Loucy (cell line): ENCODE measurements around the gene EPB41L1.

Experiments used
- H2AFZ ChIP-seq: fragments of 200-600 bp; sonication (generic); 2 replicates; pipeline ENCODE4 v1.6.0; 2016; ENCODE audit warnings: antibody characterized with exemption, mild to moderate bottlenecking, low read length, moderate library complexity
- H3F3A ChIP-seq: fragments of 200-600 bp; 2 replicates; pipeline ENCODE4 v1.6.0; 2016; ENCODE audit warnings: antibody characterized with exemption, low read depth, mild to moderate bottlenecking
- H3K27me3 ChIP-seq: fragments of 200-600 bp; sonication (generic); 2 replicates; pipeline ENCODE4 v1.6.1; 2014; ENCODE audit warnings: low read length, mild to moderate bottlenecking; ENCODE audit not compliant: insufficient read depth, poor library complexity, severe bottlenecking
- H3K36me3 ChIP-seq: fragments of 200-600 bp; sonication (generic); 2 replicates; pipeline ENCODE4 v1.6.1; 2016; ENCODE audit warnings: low read length; ENCODE audit not compliant: insufficient read depth
- H3K4me1 ChIP-seq: fragments of 200-600 bp; sonication (generic); 2 replicates; pipeline ENCODE4 v1.5.1; 2014; ENCODE audit warnings: low read length, mild to moderate bottlenecking; ENCODE audit not compliant: insufficient read depth, poor library complexity, severe bottlenecking
- H3K4me2 ChIP-seq: fragments of 200-600 bp; sonication (generic); 2 replicates; pipeline ENCODE4 v1.6.0; 2014; ENCODE audit warnings: antibody characterized with exemption, low read length, low read depth, mild to moderate bottlenecking; ENCODE audit not compliant: poor library complexity, severe bottlenecking
- H3K4me3 ChIP-seq: fragments of 200-600 bp; sonication (generic); 2 replicates; pipeline ENCODE4 v1.5.1; 2014; ENCODE audit warnings: low read length, mild to moderate bottlenecking, mixed read lengths; ENCODE audit not compliant: poor library complexity, severe bottlenecking
- H3K79me2 ChIP-seq: fragments of 200-600 bp; sonication (generic); 2 replicates; pipeline ENCODE4 v1.6.1; 2014; ENCODE audit warnings: low read length; ENCODE audit not compliant: insufficient read depth
- H3K9ac ChIP-seq: fragments of 200-600 bp; sonication (generic); 2 replicates; pipeline ENCODE4 v1.6.0; 2014; ENCODE audit warnings: mild to moderate bottlenecking, low read depth, low read length, moderate library complexity; ENCODE audit not compliant: poor library complexity, severe bottlenecking
- H3K9me2 ChIP-seq: fragments of 200-600 bp; sonication (generic); replicated peaks from 2 replicates; pipeline ENCODE4 v1.6.1; 2016; ENCODE audit warnings: low read depth, low read length, mixed read lengths
- H3K9me3 ChIP-seq: fragments of 200-600 bp; sonication (generic); 2 replicates; pipeline ENCODE4 v1.6.1; 2014; ENCODE audit warnings: mild to moderate bottlenecking, antibody characterized with exemption, low read length, low read depth; ENCODE audit not compliant: insufficient read depth
- H4K20me1 ChIP-seq: fragments of 200-600 bp; sonication (generic); 2 replicates; pipeline ENCODE4 v1.6.0; 2014; ENCODE audit warnings: antibody characterized with exemption, low read length, mild to moderate bottlenecking; ENCODE audit not compliant: insufficient read depth, poor library complexity, severe bottlenecking
- EZH2phosphoT487 ChIP-seq: fragments of 200-600 bp; IDR thresholded peaks from 2 replicates; pipeline ENCODE4 v1.6.1; 2018; ENCODE audit warnings: antibody characterized with exemption, mild to moderate bottlenecking, moderate library complexity, borderline replicate concordance
- TF ChIP-seq, protein P1 (sequence below): fragments of 200-600 bp; sonication (generic); conservative IDR thresholded peaks from 2 replicates; pipeline ENCODE4 v1.5.1; 2014; ENCODE audit warnings: mild to moderate bottlenecking, antibody characterized with exemption, low read length

Gene EPB41L1

DNA sequence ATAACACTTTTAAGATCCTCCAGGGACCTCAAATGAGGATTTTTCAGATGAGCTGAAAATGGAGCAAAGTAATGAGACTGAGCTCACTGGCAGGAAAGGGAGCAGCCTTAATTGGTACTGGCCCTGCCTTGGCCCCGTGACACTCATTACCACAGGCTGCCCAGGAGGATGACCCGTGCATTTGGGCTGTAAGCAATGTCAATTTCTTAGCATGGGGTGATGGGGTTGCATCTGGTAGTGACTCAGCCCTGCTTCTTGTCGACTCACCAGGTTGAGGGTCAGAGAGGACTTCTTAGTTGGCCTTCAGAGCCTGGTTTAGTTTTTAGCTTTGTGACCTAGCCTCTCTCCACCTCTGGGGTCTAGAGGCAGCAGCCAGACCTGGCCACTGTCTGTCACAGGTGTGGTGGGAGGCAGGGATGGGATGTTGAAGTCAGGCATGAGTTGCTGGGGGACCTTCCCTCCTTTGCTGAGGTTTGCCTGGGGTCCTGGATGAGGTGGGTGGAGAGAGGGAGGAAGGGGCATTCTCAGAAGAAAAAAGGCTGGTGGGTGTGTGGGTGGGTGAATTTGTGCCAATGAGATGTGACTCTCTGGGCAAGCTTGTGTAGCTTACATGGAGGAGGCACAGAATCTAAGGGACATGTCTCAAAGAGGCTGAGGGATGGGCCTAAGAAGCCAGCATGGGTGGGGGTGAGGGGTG lies 25.9 kb upstream of the EPB41L1 start:
- H3K9ac ChIP-seq: no peak overlapping the region
- no peaks in the 10 kb centered on the region for H3K79me2 ChIP-seq
- no peak overlapping the region for H3K4me3 ChIP-seq
- H3K9me3 ChIP-seq: no peaks in the 10 kb centered on the region
- no peaks in the 10 kb centered on the region for H3K9me2 ChIP-seq
- no peak overlapping the region for H3K4me2 ChIP-seq
- no peaks in the 10 kb centered on the region for H3K36me3 ChIP-seq
- H3K27me3 ChIP-seq: no peaks in the 10 kb centered on the region
- no peaks in the 10 kb centered on the region for H3F3A ChIP-seq
- no peaks in the 10 kb centered on the region for H4K20me1 ChIP-seq
- no peak overlapping the region for H2AFZ ChIP-seq
- H3K4me1 ChIP-seq: no peaks in the 10 kb centered on the region
- TF ChIP-seq, protein P1, sequence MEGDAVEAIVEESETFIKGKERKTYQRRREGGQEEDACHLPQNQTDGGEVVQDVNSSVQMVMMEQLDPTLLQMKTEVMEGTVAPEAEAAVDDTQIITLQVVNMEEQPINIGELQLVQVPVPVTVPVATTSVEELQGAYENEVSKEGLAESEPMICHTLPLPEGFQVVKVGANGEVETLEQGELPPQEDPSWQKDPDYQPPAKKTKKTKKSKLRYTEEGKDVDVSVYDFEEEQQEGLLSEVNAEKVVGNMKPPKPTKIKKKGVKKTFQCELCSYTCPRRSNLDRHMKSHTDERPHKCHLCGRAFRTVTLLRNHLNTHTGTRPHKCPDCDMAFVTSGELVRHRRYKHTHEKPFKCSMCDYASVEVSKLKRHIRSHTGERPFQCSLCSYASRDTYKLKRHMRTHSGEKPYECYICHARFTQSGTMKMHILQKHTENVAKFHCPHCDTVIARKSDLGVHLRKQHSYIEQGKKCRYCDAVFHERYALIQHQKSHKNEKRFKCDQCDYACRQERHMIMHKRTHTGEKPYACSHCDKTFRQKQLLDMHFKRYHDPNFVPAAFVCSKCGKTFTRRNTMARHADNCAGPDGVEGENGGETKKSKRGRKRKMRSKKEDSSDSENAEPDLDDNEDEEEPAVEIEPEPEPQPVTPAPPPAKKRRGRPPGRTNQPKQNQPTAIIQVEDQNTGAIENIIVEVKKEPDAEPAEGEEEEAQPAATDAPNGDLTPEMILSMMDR: no peak
- no peak for TF ChIP-seq EZH2phosphoT487

DNA sequence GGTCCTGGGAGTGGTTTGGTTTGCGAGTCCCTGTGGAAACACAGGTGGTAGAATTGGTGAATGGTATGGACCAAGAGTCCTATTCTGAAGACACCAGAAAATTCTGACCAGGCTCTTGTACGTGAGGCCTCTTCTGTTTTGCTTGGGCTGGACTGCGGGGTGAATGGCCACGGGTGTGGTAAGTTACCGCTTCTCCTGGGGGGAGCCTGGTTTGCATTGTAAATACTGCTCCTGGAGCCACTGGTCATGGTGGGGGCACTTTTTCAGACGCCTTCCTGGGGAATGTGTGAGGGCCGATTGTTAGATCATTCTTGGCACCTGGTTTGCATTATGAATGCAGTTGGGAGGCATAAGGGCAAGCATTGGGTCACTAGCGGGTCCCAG lies 25.4 kb upstream of the EPB41L1 start:
- Histone ChIP-seq H3K36me3 (no peaks in the 10 kb centered on the region), H3K4me3 (no peak overlapping the region), H3K9me3 (no peaks in the 10 kb centered on the region), H3F3A (no peaks in the 10 kb centered on the region), H4K20me1 (no peaks in the 10 kb centered on the region), H3K9ac (no peak overlapping the region), H3K4me2 (no peak overlapping the region), H3K27me3 (no peaks in the 10 kb centered on the region), H3K9me2 (no peaks in the 10 kb centered on the region), H3K4me1 (no peaks in the 10 kb centered on the region), H2AFZ (no peak overlapping the region), H3K79me2 (no peaks in the 10 kb centered on the region)
- TF ChIP-seq EZH2phosphoT487: no peak

DNA sequence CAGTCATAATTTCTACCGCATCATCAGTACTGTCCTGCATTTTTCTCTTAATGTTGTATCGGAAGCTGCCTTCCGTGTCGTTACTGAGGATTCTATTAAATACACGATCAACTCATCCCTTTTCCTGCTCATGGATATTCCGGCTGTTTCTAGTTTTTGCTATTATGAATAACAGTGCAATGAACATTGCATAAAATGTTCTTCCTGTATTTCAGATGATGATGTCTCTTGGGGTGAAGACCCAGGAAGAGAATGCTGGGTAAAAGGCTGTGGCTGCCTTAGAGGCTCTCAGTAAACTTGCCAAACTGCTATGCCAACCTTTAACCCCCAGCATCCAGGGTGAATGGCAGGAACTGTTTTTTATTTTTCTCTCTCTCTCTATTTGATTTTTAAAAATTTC lies 24.1 kb upstream of the EPB41L1 start:
- H3K79me2 ChIP-seq: no peaks in the 10 kb centered on the region
- H2AFZ ChIP-seq: no peak overlapping the region
- H3K9me2 ChIP-seq: no peaks in the 10 kb centered on the region
- H4K20me1 ChIP-seq: no peaks in the 10 kb centered on the region
- no peaks in the 10 kb centered on the region for H3K36me3 ChIP-seq
- H3K4me2 ChIP-seq: no peak overlapping the region
- no peaks in the 10 kb centered on the region for H3K4me1 ChIP-seq
- H3K27me3 ChIP-seq: no peaks in the 10 kb centered on the region
- no peak for TF ChIP-seq EZH2phosphoT487
- H3K9ac ChIP-seq: no peak overlapping the region
- H3K4me3 ChIP-seq: no peak overlapping the region
- H3F3A ChIP-seq: no peaks in the 10 kb centered on the region
- H3K9me3 ChIP-seq: no peaks in the 10 kb centered on the region

DNA sequence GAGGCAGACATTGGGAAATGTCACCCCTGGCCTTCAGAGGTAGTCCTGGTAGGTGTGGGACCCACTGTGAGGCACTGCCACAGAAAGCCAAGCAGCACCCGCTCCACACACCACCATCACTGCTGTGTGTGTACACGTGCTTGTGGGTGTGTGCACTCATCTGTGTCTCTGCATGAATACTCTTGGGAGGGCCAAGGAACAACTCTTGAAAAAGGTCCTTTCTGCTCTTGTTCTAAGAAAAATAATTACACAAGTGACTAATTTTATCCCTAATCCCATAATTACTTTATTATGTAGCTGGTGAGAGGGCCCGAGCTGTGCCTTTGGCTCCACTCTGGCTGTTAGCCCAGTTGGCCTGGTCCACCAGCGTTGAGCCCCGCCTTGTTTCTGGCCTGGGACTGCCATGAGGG lies 21.7 kb upstream of the EPB41L1 start:
- TF ChIP-seq, protein P1: no peak
- no peak for TF ChIP-seq EZH2phosphoT487
- Histone ChIP-seq H2AFZ (no peak overlapping the region), H3K9ac (no peak overlapping the region), H3K79me2 (no peaks in the 10 kb centered on the region), H3K36me3 (no peaks in the 10 kb centered on the region), H3K9me2 (no peaks in the 10 kb centered on the region), H3K4me2 (no peak overlapping the region), H3K4me1 (no peaks in the 10 kb centered on the region), H4K20me1 (no peaks in the 10 kb centered on the region), H3K27me3 (no peaks in the 10 kb centered on the region), H3F3A (no peaks in the 10 kb centered on the region), H3K9me3 (no peaks in the 10 kb centered on the region), H3K4me3 (no peak overlapping the region)
